Effector memory CD4-positive, alpha-beta T cell (primary cell): ENCODE measurements around the gene DBNL.
A peak's percentile ranks its signal among the peaks of the same experiment; 100 is the strongest.
"Not testable (repeated sequence)": the region's sequence is repeated elsewhere in the genome, so short reads cannot be mapped to it uniquely, and the experiment has no call there.

Experiments
- DNase-seq, 3 donors: peaks; one replicate each; pipeline ENCODE4 v3.0.0-alpha.2; 2020
- H3K27ac ChIP-seq: 2 replicates; pipeline ENCODE4 v1.7.0; 2013; ENCODE audit warnings: mild to moderate bottlenecking, low read length, moderate library complexity; ENCODE audit not compliant: insufficient read depth, poor library complexity, severe bottlenecking
- H3K27me3 ChIP-seq: replicated peaks from 2 replicates; pipeline ENCODE4 v1.7.0; 2013; ENCODE audit warnings: mild to moderate bottlenecking, low read length; ENCODE audit not compliant: insufficient read depth, control insufficient read depth, poor library complexity, severe bottlenecking
- H3K36me3 ChIP-seq: 2 replicates; pipeline ENCODE4 v1.7.0; 2013; ENCODE audit warnings: mild to moderate bottlenecking, low read length, moderate library complexity; ENCODE audit not compliant: control insufficient read depth, insufficient read depth
- H3K4me1 ChIP-seq: 2 replicates; pipeline ENCODE4 v1.7.0; 2013; ENCODE audit warnings: low read length, mild to moderate bottlenecking; ENCODE audit not compliant: control insufficient read depth, insufficient read depth, poor library complexity, severe bottlenecking
- H3K4me3 ChIP-seq: 2 replicates; pipeline ENCODE4 v1.7.0; 2013; ENCODE audit warnings: low read length, low read depth, mild to moderate bottlenecking; ENCODE audit not compliant: insufficient read depth, poor library complexity, severe bottlenecking
- H3K9me3 ChIP-seq: 2 replicates; pipeline ENCODE4 v1.7.0; 2013; ENCODE audit warnings: mild to moderate bottlenecking, low read length, moderate library complexity; ENCODE audit not compliant: control insufficient read depth
- total RNA-seq, 3 donors: gene quantifications; one replicate each; lab custom pipeline; 2026; lab: John Stamatoyannopoulos, UW

DBNL gene
- total RNA-seq = 155 to 193 (median 181) reads per million in 3 donors

DNA sequence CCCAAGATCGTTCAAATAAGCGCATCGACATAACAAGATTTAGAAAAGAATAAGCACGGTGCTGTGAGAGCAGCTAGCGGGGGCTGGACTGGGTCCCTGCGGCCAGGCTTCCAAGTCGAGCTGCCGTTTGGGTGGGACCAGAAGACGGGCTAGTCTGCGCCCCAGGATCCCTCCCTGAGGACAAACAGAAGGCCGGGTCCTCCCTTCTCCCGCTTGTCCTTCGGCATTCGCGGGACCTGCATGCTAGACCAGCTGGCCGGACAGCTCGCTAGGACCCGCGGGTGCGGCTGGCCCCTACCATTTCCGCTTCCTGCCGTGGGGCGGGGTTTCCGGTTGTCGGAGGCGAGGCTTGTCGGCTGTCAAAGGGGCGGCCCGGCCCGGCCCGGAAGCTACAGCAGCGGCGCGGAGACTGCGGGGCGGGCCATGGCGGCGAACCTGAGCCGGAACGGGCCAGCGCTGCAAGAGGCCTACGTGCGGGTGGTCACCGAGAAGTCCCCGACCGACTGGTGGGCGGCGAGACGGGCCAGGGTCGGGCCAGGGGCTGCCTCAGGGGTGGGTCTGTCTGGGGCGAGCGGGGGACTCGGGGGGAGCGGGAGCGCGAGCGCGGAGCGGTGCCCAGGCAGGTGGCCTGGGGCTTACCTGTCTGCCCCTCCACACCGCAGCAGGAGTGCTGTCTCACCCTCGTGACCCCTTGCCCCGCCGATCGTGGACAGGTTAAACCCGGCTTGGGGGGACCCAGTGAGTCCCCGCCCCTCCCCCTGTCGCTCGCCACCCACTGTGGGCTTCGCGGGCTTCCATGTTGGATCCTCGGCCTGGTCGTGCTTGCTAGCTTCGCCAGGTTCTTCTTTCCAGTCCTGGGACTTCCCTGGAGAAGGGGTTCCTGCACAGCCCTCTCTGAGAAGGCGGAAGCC, at the start of gene DBNL:
DBNL (plus strand) TSS at position 388 of the 911 bp plus-strand sequence; CDS start at position 424, 36 bp downstream.
- DNase-seq = peak; percentile 70 to 84 (median 75)
- Histone ChIP-seq H3K9me3 (no peaks in the 10 kb centered on the region), H3K27me3 (no peaks in the 10 kb centered on the region), H3K4me3 (peak within 1 kb of the TSS; percentile 78), H3K27ac (peak within 1 kb of the TSS; percentile 89), H3K4me1 (peaks cover 28% of the 10 kb centered on the region), H3K36me3 (peaks cover 4% of the 10 kb centered on the region)

DNA sequence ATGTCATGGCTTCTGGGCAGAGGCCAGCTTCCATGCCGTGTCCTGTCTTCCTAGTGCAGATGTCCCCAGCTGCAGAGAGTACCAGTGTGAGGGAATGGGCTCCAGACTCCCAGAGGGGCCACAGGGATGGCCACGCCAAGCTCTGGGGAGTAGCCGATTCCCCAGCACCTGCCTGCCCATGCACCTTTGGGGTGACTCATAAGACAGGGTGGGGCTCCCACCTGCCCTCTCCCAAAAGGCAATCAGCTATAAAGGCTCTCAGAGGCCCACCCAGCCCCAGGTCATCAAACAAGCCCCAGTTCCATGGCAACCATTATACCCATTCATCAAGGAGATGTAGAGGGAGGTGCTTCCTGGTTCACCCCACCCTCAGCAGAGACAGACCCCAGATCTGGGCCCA, 47.0 kb upstream of the DBNL start, which contains the start of gene SPDYE1:
SPDYE1 (plus strand) TSS at position 366 of the 400 bp plus-strand sequence. CDS start 2,053 bp downstream, outside the sequence.
- not testable (repeated sequence) for H3K36me3 ChIP-seq, H3K4me3 ChIP-seq, H3K27me3 ChIP-seq, H3K27ac ChIP-seq, DNase-seq, H3K4me1 ChIP-seq, H3K9me3 ChIP-seq

DNA sequence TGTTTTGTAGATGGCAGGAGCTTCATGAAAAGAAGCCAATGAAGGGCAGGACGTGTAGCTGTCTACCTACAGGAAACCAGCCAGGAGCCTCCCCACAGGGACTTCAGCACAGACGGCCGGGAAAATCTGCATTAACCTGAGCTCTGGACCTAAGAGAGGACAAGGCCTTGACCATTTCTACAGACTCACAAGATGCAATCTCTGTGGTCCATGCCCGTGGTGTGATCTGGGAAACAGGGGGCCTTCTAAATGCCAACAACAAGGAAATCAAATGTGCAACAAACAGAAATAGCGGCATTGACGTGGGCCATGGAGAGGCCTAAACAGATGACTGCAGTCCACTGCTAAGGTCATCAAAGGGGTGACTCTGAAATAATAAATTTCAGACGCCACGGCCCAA, 32.4 kb upstream of the DBNL start:
- not testable (repeated sequence) for H3K27me3 ChIP-seq, H3K4me3 ChIP-seq, DNase-seq, H3K9me3 ChIP-seq, H3K27ac ChIP-seq, H3K36me3 ChIP-seq, H3K4me1 ChIP-seq

DNA sequence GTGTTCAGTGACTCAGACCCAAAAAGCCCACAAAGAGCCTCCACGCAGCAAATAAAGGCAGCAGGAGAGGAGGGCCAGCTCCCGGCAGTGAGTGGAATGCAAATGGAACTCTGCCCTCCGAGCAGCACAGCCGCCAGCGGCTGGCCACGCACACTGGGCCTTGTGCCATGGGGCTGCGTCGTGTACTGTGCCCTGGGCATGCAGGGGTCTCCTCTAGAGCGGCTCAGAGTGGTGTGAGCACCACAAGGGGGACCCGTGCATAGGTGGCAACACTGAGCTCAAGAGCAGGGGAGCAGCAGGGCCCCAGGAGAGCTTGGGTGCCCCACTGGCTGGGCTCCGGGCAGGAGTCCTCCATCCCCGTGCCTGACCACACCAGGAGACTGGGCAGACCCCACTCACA, 29.4 kb upstream of the DBNL start:
- not testable (repeated sequence) for H3K4me1 ChIP-seq, H3K4me3 ChIP-seq, H3K27ac ChIP-seq

DNA sequence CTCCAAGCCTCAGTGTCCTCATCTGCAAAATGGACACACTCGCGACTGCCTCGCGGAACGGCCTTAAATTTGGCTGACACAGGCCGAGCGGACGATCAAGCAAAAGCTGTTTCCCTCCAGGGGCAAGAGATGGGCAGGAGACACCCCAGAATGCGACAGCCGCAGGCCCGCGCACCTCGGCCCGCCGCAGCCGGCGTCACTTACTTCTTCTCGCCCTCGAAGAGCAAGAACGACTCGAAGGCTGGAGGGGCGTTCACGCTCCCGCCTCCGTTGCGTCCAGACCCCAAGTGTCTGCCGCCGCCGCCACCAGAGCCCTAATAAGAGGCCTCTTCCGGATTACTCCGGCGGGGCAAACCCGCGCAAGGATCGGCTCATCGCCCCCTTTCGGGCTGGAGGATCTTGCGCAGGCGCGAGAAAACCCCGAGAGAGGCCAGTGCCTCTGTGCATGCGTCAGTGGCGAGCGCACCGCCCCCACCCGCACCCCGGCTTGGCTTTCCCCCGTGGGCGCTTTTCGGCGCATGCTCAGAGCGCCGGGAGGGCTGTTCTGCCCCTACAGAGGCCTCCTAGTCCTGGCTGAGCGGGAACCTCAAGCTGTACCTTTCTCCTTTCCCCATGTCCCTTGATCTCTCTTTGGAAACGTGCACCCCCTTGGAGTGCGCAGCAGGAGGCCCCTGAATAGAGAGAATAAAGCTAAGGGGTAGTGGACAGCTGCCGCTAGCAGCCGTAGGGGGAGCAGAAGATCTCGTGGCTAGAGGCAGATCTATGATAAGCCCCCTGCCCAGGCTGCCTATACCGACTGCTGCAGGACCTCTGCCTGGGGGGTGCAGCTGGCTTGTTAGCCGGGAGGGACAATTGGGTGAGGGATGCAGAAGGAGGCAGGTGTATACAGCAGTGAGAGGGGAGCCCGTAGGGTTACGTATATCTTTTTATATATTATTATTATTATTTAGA, 25.4 kb upstream of the DBNL start:
- DNase-seq = peak; percentile 98 to 99 (median 99)
- H3K36me3 ChIP-seq, H3K9me3 ChIP-seq, H3K27me3 ChIP-seq, H3K4me1 ChIP-seq: not testable (repeated sequence)
- Histone ChIP-seq H3K4me3 (peak overlapping the region; percentile 76), H3K27ac (peak overlapping the region; percentile 77)

More for the DNA sequence above, 29.4 kb upstream of the DBNL start:
- H3K9me3 ChIP-seq, H3K36me3 ChIP-seq, H3K27me3 ChIP-seq, DNase-seq: not testable (repeated sequence)

DNA sequence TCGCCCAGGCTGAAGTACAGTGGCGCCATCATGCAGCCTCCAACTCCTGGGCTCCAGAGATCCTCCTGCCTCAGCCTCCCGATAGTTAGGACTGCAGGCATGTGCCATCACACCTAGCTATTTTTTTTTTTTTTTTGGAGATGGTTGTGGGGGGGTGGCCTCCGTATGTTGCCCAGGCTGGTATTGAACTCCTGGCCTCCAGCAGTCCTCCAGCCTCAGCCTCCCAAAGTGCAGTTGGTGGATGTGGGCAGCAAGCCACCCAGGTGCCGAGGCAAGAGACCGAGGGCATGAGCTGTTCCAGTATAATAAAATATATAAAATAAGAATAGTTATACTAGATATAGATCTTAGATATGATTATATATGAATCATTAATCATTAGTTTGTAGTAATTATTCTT, 24.7 kb upstream of the DBNL start:
- H3K36me3 ChIP-seq, H3K27me3 ChIP-seq, H3K4me3 ChIP-seq, DNase-seq, H3K4me1 ChIP-seq, H3K9me3 ChIP-seq: not testable (repeated sequence)
- peak overlapping the region; percentile 60 for H3K27ac ChIP-seq

DNA sequence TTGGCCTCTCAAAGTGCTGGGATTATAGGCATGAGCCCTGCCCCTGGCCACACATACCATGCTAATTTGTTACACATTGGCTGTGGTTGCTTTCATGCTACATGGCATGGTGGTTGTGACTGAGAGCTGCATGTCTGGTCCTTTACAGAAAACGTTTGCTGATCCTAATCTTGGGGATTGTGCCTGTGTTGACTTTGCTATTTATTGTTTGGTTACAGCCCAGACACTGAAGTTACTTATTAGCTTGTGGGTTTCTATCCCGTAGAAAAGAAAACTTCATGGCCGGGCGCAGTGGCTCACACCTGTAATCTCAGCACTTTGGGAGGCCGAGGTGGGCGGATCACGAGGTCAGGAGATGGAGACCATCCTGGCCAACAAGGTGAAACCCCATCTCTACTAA, 22.4 kb upstream of the DBNL start:
- H3K27me3 ChIP-seq, H3K4me3 ChIP-seq, H3K27ac ChIP-seq, DNase-seq, H3K4me1 ChIP-seq, H3K9me3 ChIP-seq, H3K36me3 ChIP-seq: not testable (repeated sequence)

DNA sequence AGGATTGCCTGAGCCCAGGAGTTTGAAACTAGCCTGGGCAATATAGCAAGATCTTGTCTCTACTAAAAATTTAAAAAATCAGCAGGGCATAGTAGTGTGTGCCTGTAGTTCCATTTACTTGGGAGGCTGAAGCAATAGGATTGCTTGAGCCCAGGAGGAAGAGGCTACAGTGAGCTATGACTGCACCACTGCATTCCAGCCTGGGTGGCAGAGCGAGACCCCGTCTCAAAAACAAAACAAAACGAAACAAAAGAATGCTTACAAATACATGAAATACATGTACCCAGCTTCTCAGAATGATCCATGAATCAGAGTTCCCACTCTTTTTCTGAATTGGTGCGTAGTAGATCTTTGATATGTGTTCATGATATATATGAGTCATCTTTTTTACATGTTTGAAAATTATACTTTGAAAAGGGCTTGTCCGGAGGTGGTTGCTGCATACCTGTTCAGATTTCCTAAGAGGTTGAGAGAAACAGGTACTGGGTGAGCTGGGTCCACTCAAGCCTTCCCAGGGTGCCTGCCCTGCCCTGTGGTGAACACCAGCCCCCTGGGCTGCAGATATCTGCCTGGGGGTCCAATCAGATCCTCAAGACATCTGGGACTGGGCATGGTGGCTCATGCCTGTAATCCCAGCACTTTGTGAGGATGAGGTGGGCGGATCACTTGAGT, 21.6 kb upstream of the DBNL start:
- DNase-seq, H3K4me1 ChIP-seq, H3K36me3 ChIP-seq, H3K4me3 ChIP-seq, H3K27ac ChIP-seq, H3K27me3 ChIP-seq, H3K9me3 ChIP-seq: not testable (repeated sequence)

DNA sequence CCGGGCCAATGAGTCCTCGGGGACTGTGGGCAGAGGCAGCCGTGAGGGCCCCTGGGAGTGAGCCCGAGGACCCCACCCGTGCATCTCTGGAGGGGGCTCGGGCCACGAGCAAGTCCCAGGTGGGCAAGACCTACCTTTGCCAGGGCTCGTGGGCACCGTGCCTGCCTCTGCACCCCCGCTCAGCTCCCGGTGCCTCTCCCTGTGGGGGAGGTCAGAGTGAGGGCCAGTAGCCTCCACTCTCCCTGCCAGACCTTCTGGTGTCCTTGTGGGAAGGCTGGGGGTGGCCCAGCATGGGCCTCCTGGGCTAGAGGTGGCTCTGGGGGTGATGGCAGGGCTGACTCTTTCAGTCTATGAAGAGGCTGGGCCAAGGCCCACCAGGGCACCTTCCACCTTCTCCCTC, 15.1 kb upstream of the DBNL start:
- H3K9me3 ChIP-seq, H3K4me3 ChIP-seq, DNase-seq, H3K36me3 ChIP-seq, H3K27me3 ChIP-seq, H3K27ac ChIP-seq, H3K4me1 ChIP-seq: not testable (repeated sequence)
